Thoracic aorta (tissue), 2 donors: ENCODE measurements around the gene AUNIP. TPM values are rescaled to one million over a fixed set of nuclear protein-coding genes. Genes with fewer than 3 reads are reported as not detected.

Experiments
- ATAC-seq: fragments of 150-250 bp; one replicate; pipeline ENCODE4 v1.8.0; 2017; ENCODE audit warnings: low read depth; ENCODE audit not compliant: insufficient number of reproducible peaks, low FRiP score
- DNase-seq: peaks from one replicate; pipeline ENCODE4 v3.0.0-alpha.2; 2020; ENCODE audit warnings: low spot score
- H3K27ac ChIP-seq, 2 donors: fragments of 200-600 bp; sonication (generic); 1 replicate in 1 of 2; 2 replicates in 1 of 2; pipeline ENCODE4 v1.5.1; 2016; ENCODE audit warnings: mild to moderate bottlenecking in 2 of 2, moderate library complexity in 2 of 2
- H3K27me3 ChIP-seq: fragments of 200-600 bp; sonication (generic); replicated peaks from 2 replicates; pipeline ENCODE4 v1.6.0; 2016; ENCODE audit warnings: mild to moderate bottlenecking; ENCODE audit not compliant: insufficient read depth
- H3K36me3 ChIP-seq: fragments of 200-600 bp; sonication (generic); one replicate; pipeline ENCODE4 v1.5.1; 2016
- H3K4me1 ChIP-seq, 2 donors: fragments of 200-600 bp; sonication (generic); 1 replicate in 1 of 2; 2 replicates in 1 of 2; pipeline versions ENCODE4 v1.5.1 to v1.6.0; 2016; ENCODE audit warnings: low read depth in 2 of 2, mild to moderate bottlenecking in 1 of 2; ENCODE audit not compliant: control insufficient read depth in 1 of 2
- H3K4me3 ChIP-seq: fragments of 200-600 bp; sonication (generic); 2 replicates; pipeline ENCODE4 v1.5.1; 2016; ENCODE audit warnings: mild to moderate bottlenecking
- H3K9me3 ChIP-seq: fragments of 200-600 bp; sonication (generic); 2 replicates; pipeline ENCODE4 v1.5.1; 2016
- total RNA-seq, 2 donors: library from RNA; depleted of rRNA; stranded (reverse); fragments of >200 nt; gene quantifications; one replicate each; pipeline versions ENCODE4 v1.1.0 to v1.2.3, GENCODE V29; 2016
- TF ChIP-seq, protein P1 (sequence below): fragments of 200-600 bp; sonication (generic); IDR thresholded peaks from one replicate; pipeline ENCODE4 v1.5.1; 2019; ENCODE audit warnings: antibody characterized with exemption

AUNIP gene
- total RNA-seq, 2 donors from 2014 or later, result not detected

- ATAC-seq (no peak), DNase-seq (no peak)
- TF ChIP-seq, protein P1, sequence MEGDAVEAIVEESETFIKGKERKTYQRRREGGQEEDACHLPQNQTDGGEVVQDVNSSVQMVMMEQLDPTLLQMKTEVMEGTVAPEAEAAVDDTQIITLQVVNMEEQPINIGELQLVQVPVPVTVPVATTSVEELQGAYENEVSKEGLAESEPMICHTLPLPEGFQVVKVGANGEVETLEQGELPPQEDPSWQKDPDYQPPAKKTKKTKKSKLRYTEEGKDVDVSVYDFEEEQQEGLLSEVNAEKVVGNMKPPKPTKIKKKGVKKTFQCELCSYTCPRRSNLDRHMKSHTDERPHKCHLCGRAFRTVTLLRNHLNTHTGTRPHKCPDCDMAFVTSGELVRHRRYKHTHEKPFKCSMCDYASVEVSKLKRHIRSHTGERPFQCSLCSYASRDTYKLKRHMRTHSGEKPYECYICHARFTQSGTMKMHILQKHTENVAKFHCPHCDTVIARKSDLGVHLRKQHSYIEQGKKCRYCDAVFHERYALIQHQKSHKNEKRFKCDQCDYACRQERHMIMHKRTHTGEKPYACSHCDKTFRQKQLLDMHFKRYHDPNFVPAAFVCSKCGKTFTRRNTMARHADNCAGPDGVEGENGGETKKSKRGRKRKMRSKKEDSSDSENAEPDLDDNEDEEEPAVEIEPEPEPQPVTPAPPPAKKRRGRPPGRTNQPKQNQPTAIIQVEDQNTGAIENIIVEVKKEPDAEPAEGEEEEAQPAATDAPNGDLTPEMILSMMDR, result no peak
- peaks cover 3 to 33% of the 10 kb centered on the region in 2 donors for H3K4me1 ChIP-seq
- no peaks in the 10 kb centered on the region for H3K36me3 ChIP-seq
- H3K27ac ChIP-seq, result no peak overlapping the region
- no peaks in the 10 kb centered on the region for H3K27me3 ChIP-seq
- H3K4me3 ChIP-seq, result no peak overlapping the region
- no peaks in the 10 kb centered on the region for H3K9me3 ChIP-seq
These were observed 12.6 kb upstream of the AUNIP start for GRCh38 chr1:25871704-25872494.

DNA sequence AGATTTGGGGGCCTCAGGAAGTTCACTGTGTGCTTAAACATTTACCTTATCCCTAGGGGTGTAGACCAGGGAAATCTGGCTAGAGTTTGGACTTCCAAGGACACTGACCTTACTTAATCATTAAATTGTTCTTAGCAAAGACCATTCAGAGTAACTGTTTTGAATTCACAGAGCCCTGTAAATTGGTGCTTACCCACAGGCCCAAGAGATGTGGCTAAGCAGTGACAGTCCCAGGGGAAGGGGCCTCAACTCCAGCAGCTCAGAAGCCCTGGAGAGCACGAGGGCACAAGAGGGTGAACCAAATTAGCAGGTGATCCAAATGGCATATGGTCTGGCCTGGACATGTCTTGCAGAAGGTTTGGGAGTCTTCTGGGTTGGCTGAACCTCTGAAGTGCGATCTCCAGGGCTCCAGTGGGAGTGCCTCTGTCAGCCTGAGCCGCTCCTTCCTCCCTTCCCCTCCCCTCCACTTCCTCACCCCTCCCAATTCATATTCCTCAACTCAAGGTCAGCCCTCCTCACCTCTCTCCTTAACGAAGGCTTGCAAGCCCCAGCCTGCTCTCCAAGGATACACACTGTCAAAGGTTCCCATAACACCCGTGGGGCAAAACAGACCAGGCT lies 11.9 kb upstream of the AUNIP start:
- Histone ChIP-seq H3K9me3 (no peaks in the 10 kb centered on the region), H3K36me3 (no peaks in the 10 kb centered on the region), H3K4me3 (no peak overlapping the region), H3K27me3 (no peaks in the 10 kb centered on the region), H3K27ac (no peak overlapping the region), H3K4me1 (peaks cover 3 to 33% of the 10 kb centered on the region in 2 donors)
- no peak for DNase-seq
- ATAC-seq, result no peak
- TF ChIP-seq, protein P1, result no peak

GRCh38 chr1:25870614-25871013 lies 11.4 kb upstream of the AUNIP start:
- H3K9me3 ChIP-seq, result no peaks in the 10 kb centered on the region
- H3K27me3 ChIP-seq, result no peaks in the 10 kb centered on the region
- no peak overlapping the region for H3K27ac ChIP-seq
- no peak for DNase-seq
- H3K4me3 ChIP-seq, result no peak overlapping the region
- ATAC-seq, result no peak
- H3K4me1 ChIP-seq, result peaks cover 3 to 33% of the 10 kb centered on the region in 2 donors
- H3K36me3 ChIP-seq, result no peaks in the 10 kb centered on the region
- TF ChIP-seq, protein P1, result no peak

DNA sequence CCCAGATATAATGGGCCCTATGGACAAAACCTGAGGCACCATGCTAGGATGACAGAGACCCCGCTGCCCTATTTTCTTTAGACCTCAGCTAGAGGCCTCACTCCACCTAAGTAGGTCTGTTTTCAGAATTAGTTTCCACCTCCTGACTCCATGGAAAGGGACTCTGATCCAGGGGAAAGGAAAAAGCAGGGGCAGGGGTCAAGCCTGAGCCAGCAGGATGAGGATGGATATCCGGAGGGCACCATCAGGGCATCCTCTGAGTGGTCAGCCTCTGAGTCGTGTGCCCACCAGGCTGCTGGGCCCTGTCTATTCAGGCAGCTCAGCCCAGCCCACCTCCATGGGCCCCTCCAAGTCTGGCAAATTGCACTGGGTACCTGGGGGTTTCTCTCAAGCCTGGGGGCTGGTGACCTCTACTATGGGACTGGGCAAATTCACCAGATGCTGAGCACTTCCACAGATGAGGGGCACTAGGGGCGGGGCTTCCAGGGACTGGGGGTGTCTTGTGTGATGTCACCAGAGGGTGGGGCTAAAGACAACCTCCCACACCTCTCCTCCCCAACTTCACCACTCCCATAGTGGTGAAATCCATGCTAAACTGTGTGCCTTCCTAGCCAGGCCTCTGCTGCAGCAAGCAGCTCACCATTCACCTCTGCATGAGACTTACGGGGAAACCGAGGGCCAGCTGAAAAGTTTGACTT lies 10.8 kb upstream of the AUNIP start:
- no peak for ATAC-seq

More for the DNA sequence above, 10.8 kb upstream of the AUNIP start:
- TF ChIP-seq, protein P1, result no peak
- Histone ChIP-seq H3K27ac (no peak overlapping the region), H3K9me3 (no peaks in the 10 kb centered on the region), H3K4me1 (peaks cover 3 to 33% of the 10 kb centered on the region in 2 donors), H3K36me3 (no peaks in the 10 kb centered on the region), H3K27me3 (no peaks in the 10 kb centered on the region), H3K4me3 (no peak overlapping the region)
- no peak for DNase-seq
